H9 (cell line): ENCODE results near the gene MTHFD2. TPM values are rescaled to one million over a fixed set of nuclear protein-coding genes. Genes with fewer than 3 reads are reported as not detected.

Experiments used
- DNase-seq: peaks from one replicate; pipeline ENCODE4 v3.0.0-alpha.2; 2017
- H2AFZ ChIP-seq: one replicate; pipeline ENCODE4 v1.6.1; 2013; ENCODE audit warnings: mild to moderate bottlenecking, low read length, control low read depth, moderate library complexity
- H2AK5ac ChIP-seq: 2 replicates; pipeline ENCODE4 v1.6.1; 2013; ENCODE audit warnings: low read length, control low read depth, mixed read lengths; ENCODE audit not compliant: insufficient read length
- H2BK120ac ChIP-seq: one replicate; pipeline ENCODE4 v1.6.1; 2013; ENCODE audit warnings: low read depth, mild to moderate bottlenecking, low read length, control low read depth, inconsistent platforms; ENCODE audit not compliant: poor library complexity, severe bottlenecking
- H2BK12ac ChIP-seq: 2 replicates; pipeline ENCODE4 v1.6.1; 2013; ENCODE audit warnings: low read length, control low read depth, mixed read lengths, low read depth; ENCODE audit not compliant: insufficient read length
- H2BK15ac ChIP-seq: 2 replicates; pipeline ENCODE4 v1.6.1; 2013; ENCODE audit warnings: low read depth, low read length, control low read depth
- H2BK20ac ChIP-seq: one replicate; pipeline ENCODE4 v1.6.1; 2013; ENCODE audit warnings: low read depth, mild to moderate bottlenecking, low read length, control low read depth, inconsistent platforms; ENCODE audit not compliant: poor library complexity, severe bottlenecking
- H2BK5ac ChIP-seq: 2 replicates; pipeline ENCODE4 v1.6.1; 2013; ENCODE audit warnings: low read length, control low read depth, mixed read lengths; ENCODE audit not compliant: insufficient read length
- H3K14ac ChIP-seq: 2 replicates; pipeline ENCODE4 v1.6.1; 2013; ENCODE audit warnings: low read length, control low read depth; ENCODE audit not compliant: insufficient read depth
- H3K18ac ChIP-seq: 2 replicates; pipeline ENCODE4 v1.6.1; 2013; ENCODE audit warnings: low read depth, mild to moderate bottlenecking, mixed read lengths, low read length, control low read depth; ENCODE audit not compliant: insufficient read length
- H3K23ac ChIP-seq: 2 replicates; pipeline ENCODE4 v1.6.1; 2013; ENCODE audit warnings: low read length, control low read depth, mixed read lengths, low read depth; ENCODE audit not compliant: insufficient read length
- H3K23me2 ChIP-seq: 2 replicates; pipeline ENCODE4 v1.6.1; 2013; ENCODE audit warnings: low read depth, mild to moderate bottlenecking, mixed read lengths, low read length, control low read depth; ENCODE audit not compliant: insufficient read length, poor library complexity, severe bottlenecking
- H3K27ac ChIP-seq: 2 replicates; pipeline ENCODE4 v1.5.1; 2013; ENCODE audit warnings: low read length, control low read depth, mixed read lengths, low read depth; ENCODE audit not compliant: insufficient read length
- H3K27me3 ChIP-seq: 2 replicates; pipeline ENCODE4 v1.6.1; 2013; ENCODE audit warnings: low read length, control low read depth, inconsistent platforms; ENCODE audit not compliant: insufficient read depth
- H3K4ac ChIP-seq: 2 replicates; pipeline ENCODE4 v1.6.1; 2013; ENCODE audit warnings: low read depth, mild to moderate bottlenecking, control low read depth, inconsistent platforms, low read length, moderate library complexity
- H3K4me1 ChIP-seq: 2 replicates; pipeline ENCODE4 v1.6.1; 2013; ENCODE audit warnings: low read length, control low read depth, inconsistent platforms; ENCODE audit not compliant: insufficient read depth
- H3K4me2 ChIP-seq: 2 replicates; pipeline ENCODE4 v1.6.1; 2013; ENCODE audit warnings: low read length, control low read depth, mixed read lengths; ENCODE audit not compliant: insufficient read length, insufficient read depth
- H3K56ac ChIP-seq: 2 replicates; pipeline ENCODE4 v1.6.1; 2013; ENCODE audit warnings: low read depth, mild to moderate bottlenecking, mixed read lengths, low read length, control low read depth; ENCODE audit not compliant: insufficient read length
- H3K79me1 ChIP-seq: 2 replicates; pipeline ENCODE4 v1.6.1; 2013; ENCODE audit warnings: low read depth, mild to moderate bottlenecking, moderate library complexity, low read length, control low read depth, inconsistent platforms; ENCODE audit not compliant: insufficient read depth, poor library complexity, severe bottlenecking
- H3K79me2 ChIP-seq: 2 replicates; pipeline ENCODE4 v1.6.1; 2013; ENCODE audit warnings: low read length, control low read depth, inconsistent platforms; ENCODE audit not compliant: insufficient read depth
- H3K9ac ChIP-seq: 2 replicates; pipeline ENCODE4 v1.6.1; 2013; ENCODE audit warnings: low read length, control low read depth, mixed read lengths; ENCODE audit not compliant: insufficient read length; ENCODE audit errors: extremely low read depth
- H3K9me3 ChIP-seq: one replicate; pipeline ENCODE4 v1.6.1; 2013; ENCODE audit warnings: low read depth, low read length, inconsistent platforms; ENCODE audit not compliant: control insufficient read depth
- H3T11ph ChIP-seq: one replicate; pipeline ENCODE4 v1.6.1; 2013; ENCODE audit warnings: mild to moderate bottlenecking, low read length, control low read depth, inconsistent platforms
- H4K20me1 ChIP-seq: one replicate; pipeline ENCODE4 v1.6.1; 2013; ENCODE audit not compliant: control insufficient read depth, insufficient read length, insufficient read depth
- H4K5ac ChIP-seq: 2 replicates; pipeline ENCODE4 v1.6.1; 2013; ENCODE audit warnings: low read depth, mild to moderate bottlenecking, mixed read lengths, low read length, control low read depth; ENCODE audit not compliant: insufficient read length
- H4K8ac ChIP-seq: replicated peaks from 2 replicates; pipeline ENCODE4 v1.6.1; 2013; ENCODE audit warnings: low read length, control low read depth, mixed read lengths, low read depth; ENCODE audit not compliant: insufficient read length
- H4K91ac ChIP-seq: 2 replicates; pipeline ENCODE4 v1.6.1; 2013; ENCODE audit warnings: low read depth, mild to moderate bottlenecking, moderate library complexity, mixed read lengths, low read length, control low read depth; ENCODE audit not compliant: insufficient read length
- H3K27ac Mint-ChIP-seq, 3 experiments: 2 replicates in 2 of 3; 3 replicates in 1 of 3; pipeline ENCODE4 v1.8.0; 2020 to 2021; ENCODE audit warnings: mixed read lengths in 3 of 3, mild to moderate bottlenecking in 1 of 3, moderate library complexity in 1 of 3
- H3K27me3 Mint-ChIP-seq: 2 replicates; pipeline ENCODE4 v1.8.0; 2021; ENCODE audit warnings: low read depth, mild to moderate bottlenecking, moderate library complexity, mixed read lengths
- H3K36me3 Mint-ChIP-seq, 3 experiments: 2 replicates in 2 of 3; 3 replicates in 1 of 3; pipeline ENCODE4 v1.8.0; 2020 to 2021; ENCODE audit warnings: low read depth in 3 of 3, mixed read lengths in 3 of 3; ENCODE audit not compliant: insufficient read depth in 1 of 3
- H3K4me1 Mint-ChIP-seq, 2 experiments: 2 replicates each; pipeline ENCODE4 v1.8.0; 2020; ENCODE audit warnings: mixed read lengths in 2 of 2
- H3K4me3 Mint-ChIP-seq, 2 experiments: 2 replicates in 1 of 2; 3 replicates in 1 of 2; pipeline ENCODE4 v1.8.0; 2020 to 2021; ENCODE audit warnings: mild to moderate bottlenecking in 2 of 2, mixed read lengths in 2 of 2, moderate library complexity in 1 of 2
- H3K9me3 Mint-ChIP-seq, 2 experiments: 2 replicates in 1 of 2; 3 replicates in 1 of 2; pipeline ENCODE4 v1.8.0; 2020; ENCODE audit warnings: mild to moderate bottlenecking in 2 of 2, mixed read lengths in 2 of 2, moderate library complexity in 1 of 2
- WGBS: extraction: QIAGEN DNeasy Blood & Tissue Kit; methylation state at CpG from one replicate; pipeline ENCODE4 v1.1.7; 2013; ENCODE audit warnings: missing lambda C conversion rate, low lambda C conversion rate, mixed read lengths; ENCODE audit not compliant: insufficient read length; ENCODE audit errors: extremely low coverage; 5-methylcytosine and 5-hydroxymethylcytosine counted together
- total RNA-seq: library from RNA; stranded (reverse); gene quantifications from 2 replicates; pipeline ENCODE4 v1.2.1, GENCODE V29; 2021
- TF ChIP-seq, protein P1 (sequence below): fragments of 200-600 bp; sonication (generic); conservative IDR thresholded peaks from 3 replicates; pipeline ENCODE4 v1.8.0; 2021; ENCODE audit warnings: antibody characterized with exemption, mild to moderate bottlenecking

MTHFD2 gene
- total RNA-seq, 1 experiment from 2014 or later, result 201 TPM

DNA sequence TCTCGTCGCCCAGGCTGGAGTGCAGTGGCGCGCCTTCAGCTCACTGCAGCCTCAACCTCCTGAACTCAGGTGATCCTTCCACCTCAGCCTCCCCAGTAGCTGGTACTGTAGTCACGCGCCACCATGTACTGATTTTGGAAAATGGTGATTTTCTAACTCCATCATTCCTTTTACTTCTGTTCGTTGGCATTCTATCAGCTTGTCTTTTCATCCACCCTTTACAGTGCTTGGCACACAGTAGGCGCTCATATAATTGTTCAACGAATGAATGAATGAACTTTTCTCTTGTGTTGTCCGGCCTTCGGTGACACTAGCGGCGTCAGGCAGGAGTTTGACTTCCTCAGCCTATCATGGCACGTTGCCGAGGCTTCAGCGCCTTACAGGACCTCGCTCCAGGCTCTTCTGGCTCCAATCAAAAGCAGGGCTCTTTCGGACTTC, 373 bp upstream of the MTHFD2 start:
- H4K91ac ChIP-seq, result no peak overlapping the region
- peaks cover 6% of the 10 kb centered on the region for H3K27me3 Mint-ChIP-seq
- DNase-seq, result no peak
- no peak overlapping the region for H3K56ac ChIP-seq
- H4K8ac ChIP-seq, result no peak overlapping the region
- H2BK20ac ChIP-seq, result no peak overlapping the region
- no peak overlapping the region for H3K4ac ChIP-seq
- no CpG with 5 or more reads among the region's 18 CpGs for WGBS
- H3K36me3 Mint-ChIP-seq, result peaks cover 26 to 34% (median 34%) of the 10 kb centered on the region in 3 experiments
- H2BK120ac ChIP-seq, result no peak overlapping the region
- H3K4me3 Mint-ChIP-seq, result peak overlapping the region; percentile 97 to 100
- no peak overlapping the region for H3K14ac ChIP-seq
- H3K27ac ChIP-seq, result no peak overlapping the region
- H3K4me1 ChIP-seq, result no peaks in the 10 kb centered on the region
- no peaks in the 10 kb centered on the region for H3K9me3 ChIP-seq
- no peak overlapping the region for H2AK5ac ChIP-seq
- H3T11ph ChIP-seq, result no peak overlapping the region
- peak overlapping the region; percentile 26 for H3K4me2 ChIP-seq
- no peak overlapping the region for H3K23ac ChIP-seq
- no peaks in the 10 kb centered on the region for H3K27me3 ChIP-seq
- no peak overlapping the region for H3K9ac ChIP-seq
- no peak overlapping the region for H4K5ac ChIP-seq
- H3K23me2 ChIP-seq, result peaks cover 5% of the 10 kb centered on the region
- peaks cover 2 to 3% of the 10 kb centered on the region in 2 experiments; a peak in 4 of 5 replicates for H3K9me3 Mint-ChIP-seq
- H3K4me1 Mint-ChIP-seq, result peaks cover 19 to 27% of the 10 kb centered on the region in 2 experiments
- no peak overlapping the region for H2AFZ ChIP-seq
- H3K18ac ChIP-seq, result peak overlapping the region; percentile 1
- TF ChIP-seq, protein P1, sequence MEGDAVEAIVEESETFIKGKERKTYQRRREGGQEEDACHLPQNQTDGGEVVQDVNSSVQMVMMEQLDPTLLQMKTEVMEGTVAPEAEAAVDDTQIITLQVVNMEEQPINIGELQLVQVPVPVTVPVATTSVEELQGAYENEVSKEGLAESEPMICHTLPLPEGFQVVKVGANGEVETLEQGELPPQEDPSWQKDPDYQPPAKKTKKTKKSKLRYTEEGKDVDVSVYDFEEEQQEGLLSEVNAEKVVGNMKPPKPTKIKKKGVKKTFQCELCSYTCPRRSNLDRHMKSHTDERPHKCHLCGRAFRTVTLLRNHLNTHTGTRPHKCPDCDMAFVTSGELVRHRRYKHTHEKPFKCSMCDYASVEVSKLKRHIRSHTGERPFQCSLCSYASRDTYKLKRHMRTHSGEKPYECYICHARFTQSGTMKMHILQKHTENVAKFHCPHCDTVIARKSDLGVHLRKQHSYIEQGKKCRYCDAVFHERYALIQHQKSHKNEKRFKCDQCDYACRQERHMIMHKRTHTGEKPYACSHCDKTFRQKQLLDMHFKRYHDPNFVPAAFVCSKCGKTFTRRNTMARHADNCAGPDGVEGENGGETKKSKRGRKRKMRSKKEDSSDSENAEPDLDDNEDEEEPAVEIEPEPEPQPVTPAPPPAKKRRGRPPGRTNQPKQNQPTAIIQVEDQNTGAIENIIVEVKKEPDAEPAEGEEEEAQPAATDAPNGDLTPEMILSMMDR, result no peak
- H4K20me1 ChIP-seq, result no peaks in the 10 kb centered on the region
- peaks cover 35% of the 10 kb centered on the region for H3K79me2 ChIP-seq
- no peak overlapping the region for H2BK5ac ChIP-seq
- H3K27ac Mint-ChIP-seq, result peak overlapping the region; percentile 95 to 100 (median 97)
- no peaks in the 10 kb centered on the region for H3K79me1 ChIP-seq
- H2BK15ac ChIP-seq, result no peak overlapping the region
- no peak overlapping the region for H2BK12ac ChIP-seq
